Measurements from ENCODE around the gene LDAH. TPM values are rescaled to one million over a fixed set of nuclear protein-coding genes. Genes with fewer than 3 reads are reported as not detected.

The LDAH gene
- total and polyA plus RNA-seq, 3 experiments from 2014 or later: 12.7 to 32.1 (median 31.6) TPM

DNA sequence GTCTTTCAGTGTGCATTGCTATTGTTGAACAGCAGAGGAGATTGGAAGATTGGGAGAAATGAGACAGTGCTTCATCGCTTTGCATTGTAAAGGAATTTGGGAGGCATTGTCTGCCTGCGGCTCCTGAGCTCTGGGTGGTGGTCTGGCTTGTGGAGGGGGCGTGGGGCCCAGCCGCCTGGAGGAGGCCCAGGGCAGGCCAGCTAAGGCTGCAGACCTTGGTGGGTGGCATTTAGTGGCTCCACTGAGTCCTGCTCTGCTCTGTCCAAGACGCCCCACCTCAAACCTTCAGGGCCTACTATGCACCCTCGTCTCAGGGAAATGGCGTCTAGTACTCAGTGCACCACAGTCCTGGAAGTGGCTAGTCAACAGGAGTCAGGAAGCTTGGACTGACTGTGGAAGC lies 166.3 kb downstream of the LDAH start:
- Mint-ChIP-seq H3K27ac (no peak overlapping the region), H3K9me3 (no peaks in the 10 kb centered on the region), H3K4me3 (no peak overlapping the region), H3K27me3 (peaks cover 15 to 40% of the 10 kb centered on the region in 2 donors), H3K4me1 (peaks cover 0 to 8% (median 6%) of the 10 kb centered on the region in 3 donors), H3K36me3 (no peaks in the 10 kb centered on the region)
- no peak overlapping the region for H3K4me3 ChIP-seq (ENCODE audit: low read length)
- H3K36me3 ChIP-seq (ENCODE audit: insufficient read depth, low read length): no peaks in the 10 kb centered on the region
- H3K9me3 ChIP-seq (ENCODE audit: low read length): no peaks in the 10 kb centered on the region
- H3K4me1 ChIP-seq (ENCODE audit: insufficient read depth, low read length): peaks cover 3% of the 10 kb centered on the region
- ChIA-PET CTCF (interaction anchor here (0.9 to 2.4 kb wide), 4 partner anchors 13 to 212 kb away, joined by 3 to 5 read pairs (median 4); no protein-coding TSS in a partner anchor), POLR2A (no interaction called here)
- DNase-seq: no peak
- no peak overlapping the region for H3K27ac ChIP-seq (ENCODE audit: low read depth, low read length)
- H3K27me3 ChIP-seq (ENCODE audit: insufficient read depth, low read length, poor library complexity, severe bottlenecking): peaks cover under 1% of the 10 kb centered on the region

DNA sequence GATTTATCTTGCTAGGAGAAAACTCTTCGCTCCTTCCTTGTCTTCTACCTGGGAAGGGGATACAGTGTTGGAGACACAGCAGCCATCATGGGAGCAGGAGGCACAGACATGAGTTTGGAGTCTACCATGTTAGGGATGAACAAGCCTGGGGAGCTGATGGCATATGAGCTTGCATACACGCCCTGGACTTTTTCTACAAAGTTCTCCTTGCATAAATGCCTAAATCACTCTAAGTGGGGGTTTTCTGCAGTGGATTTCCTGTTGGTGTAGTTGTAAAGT lies 168.4 kb downstream of the LDAH start:
- POLR2A ChIA-PET: interaction anchor here (0.8 kb wide), 1 partner anchor 206 kb away, joined by 3 read pairs; no protein-coding TSS in a partner anchor
- H3K4me3 Mint-ChIP-seq: no peak overlapping the region
- peaks cover 7 to 23% of the 10 kb centered on the region in 2 donors for H3K27me3 Mint-ChIP-seq
- Histone ChIP-seq H3K27ac (ENCODE audit: low read depth, low read length) (no peak overlapping the region), H3K36me3 (ENCODE audit: insufficient read depth, low read length) (no peaks in the 10 kb centered on the region), H3K27me3 (ENCODE audit: insufficient read depth, low read length, poor library complexity, severe bottlenecking) (no peaks in the 10 kb centered on the region), H3K9me3 (ENCODE audit: low read length) (no peaks in the 10 kb centered on the region), H3K4me3 (ENCODE audit: low read length) (no peak overlapping the region), H3K4me1 (ENCODE audit: insufficient read depth, low read length) (peaks cover 17% of the 10 kb centered on the region)
- H3K9me3 Mint-ChIP-seq: no peaks in the 10 kb centered on the region
- no peak for DNase-seq
- CTCF ChIA-PET: interaction anchor here (1.3 to 2.4 kb wide), 4 partner anchors 11 to 309 kb away, joined by 3 to 6 read pairs (median 4); no protein-coding TSS in a partner anchor
- peak overlapping the region in 1 of 8 donors; percentile 76 for H3K27ac Mint-ChIP-seq
- H3K36me3 Mint-ChIP-seq: peaks cover 0 to 3% (median 0%) of the 10 kb centered on the region in 3 donors
- H3K4me1 Mint-ChIP-seq: peaks cover 14 to 25% (median 23%) of the 10 kb centered on the region in 3 donors

DNA sequence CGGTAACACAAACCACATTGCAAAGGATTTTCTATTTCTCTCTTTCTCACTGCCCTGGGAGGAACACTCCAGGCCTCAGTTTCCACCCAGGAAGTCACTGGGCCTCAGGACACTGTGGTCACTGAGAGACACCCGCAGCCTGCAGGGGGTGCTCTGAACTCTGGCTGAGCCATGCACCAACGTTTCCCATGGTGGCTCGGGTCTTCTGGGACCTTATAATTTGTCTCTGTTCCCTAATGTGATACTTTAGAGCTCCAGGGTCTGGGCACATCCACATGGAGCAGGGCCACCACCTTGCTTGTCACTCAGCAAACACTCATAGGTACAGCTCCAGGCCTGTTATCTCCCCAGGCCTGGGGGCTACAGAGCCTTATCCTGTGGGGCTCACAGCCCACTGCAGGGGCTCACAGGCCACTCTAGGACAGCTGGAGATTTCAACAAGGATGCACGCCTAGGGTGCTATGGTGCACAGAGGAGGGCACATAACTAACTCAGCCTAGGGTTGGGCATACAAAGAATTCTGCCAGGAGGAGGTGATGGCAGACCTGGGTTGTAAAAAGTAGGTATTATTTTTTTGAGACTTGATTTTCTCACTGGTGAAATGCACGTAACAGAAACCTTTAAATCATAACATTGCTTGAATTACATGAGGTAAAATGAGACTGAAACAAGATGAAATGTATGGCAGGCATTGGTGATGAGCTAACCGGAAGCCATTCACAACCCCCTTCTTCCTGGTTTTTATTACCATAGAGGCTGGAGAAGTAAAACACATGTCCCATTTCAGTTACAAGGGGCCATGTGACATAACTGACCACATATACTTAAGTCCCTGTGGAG lies 169.0 kb downstream of the LDAH start:
- no peaks in the 10 kb centered on the region for H3K36me3 ChIP-seq (ENCODE audit: insufficient read depth, low read length)
- Mint-ChIP-seq H3K4me3 (peak overlapping the region in 1 of 7 donors; percentile 23), H3K27me3 (peaks cover 4 to 17% of the 10 kb centered on the region in 2 donors), H3K4me1 (peaks cover 19 to 30% (median 28%) of the 10 kb centered on the region in 3 donors), H3K27ac (peak overlapping the region in 2 of 8 donors; percentile 9 to 82), H3K9me3 (no peaks in the 10 kb centered on the region), H3K36me3 (peaks cover 0 to 3% (median 0%) of the 10 kb centered on the region in 3 donors)
- no peaks in the 10 kb centered on the region for H3K27me3 ChIP-seq (ENCODE audit: insufficient read depth, low read length, poor library complexity, severe bottlenecking)
- ChIA-PET CTCF (interaction anchor here (1.3 to 6.3 kb wide), 5 partner anchors 8 to 310 kb away, joined by 3 to 67 read pairs (median 5); no protein-coding TSS in a partner anchor), POLR2A (interaction anchor here (0.8 kb wide), 1 partner anchor 205 kb away, joined by 3 read pairs; no protein-coding TSS in a partner anchor)
- peak in 1 of 5 donors; percentile 7 for DNase-seq
- peaks cover 19% of the 10 kb centered on the region for H3K4me1 ChIP-seq (ENCODE audit: insufficient read depth, low read length)
- H3K4me3 ChIP-seq (ENCODE audit: low read length): no peak overlapping the region
- no peak overlapping the region for H3K27ac ChIP-seq (ENCODE audit: low read depth, low read length)
- no peaks in the 10 kb centered on the region for H3K9me3 ChIP-seq (ENCODE audit: low read length)

DNA sequence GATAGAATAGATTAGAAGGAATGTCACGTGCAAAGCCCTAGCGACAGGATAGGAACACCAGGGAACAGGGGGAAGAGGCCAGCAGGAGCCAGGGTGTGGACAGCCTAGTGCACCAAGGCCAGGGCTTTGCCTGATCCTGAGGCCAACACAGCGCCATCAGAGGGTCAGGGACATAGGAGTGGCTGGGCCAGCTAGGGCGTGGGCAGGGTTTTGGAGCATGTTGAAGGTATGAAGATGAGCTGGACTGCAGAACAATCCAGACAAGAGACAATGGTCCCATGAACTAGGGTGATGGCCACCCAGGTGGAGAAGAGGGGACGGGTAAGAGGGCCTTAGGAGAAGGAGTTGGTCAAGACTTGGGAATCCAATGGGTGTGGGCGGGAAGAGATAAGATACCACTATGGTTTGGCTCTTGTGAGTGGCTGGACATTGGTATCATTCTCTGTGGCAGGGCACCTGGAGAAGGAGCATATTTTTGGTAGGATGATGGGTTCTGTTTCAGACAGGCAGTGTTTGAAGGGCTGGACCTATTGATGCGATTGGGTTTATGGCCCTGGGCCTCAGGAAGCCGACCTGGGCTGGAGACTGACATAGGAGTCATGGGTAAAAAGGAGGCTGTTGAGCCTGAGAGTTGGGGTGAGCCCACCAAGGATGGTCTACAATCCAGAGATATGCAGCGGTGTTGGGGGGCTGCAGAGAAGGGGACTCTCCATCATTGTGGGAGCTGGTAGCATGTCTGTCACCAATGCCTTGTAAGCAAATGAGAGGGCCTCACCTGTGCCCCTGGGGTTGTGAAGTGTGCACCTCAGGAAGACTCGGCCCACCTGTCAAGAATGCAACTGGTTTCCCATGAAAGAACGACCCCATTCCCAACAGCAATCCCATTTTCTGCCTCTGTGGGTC lies 170.0 kb downstream of the LDAH start:
- Mint-ChIP-seq H3K36me3 (peaks cover 0 to 3% (median 0%) of the 10 kb centered on the region in 3 donors), H3K27me3 (peaks cover 4 to 10% of the 10 kb centered on the region in 2 donors), H3K4me3 (peak overlapping the region in 2 of 7 donors; percentile 0 to 37), H3K4me1 (peaks cover 29 to 40% (median 38%) of the 10 kb centered on the region in 3 donors), H3K27ac (peak overlapping the region in 4 of 8 donors; percentile 60 to 93 (median 77)), H3K9me3 (no peaks in the 10 kb centered on the region)
- Histone ChIP-seq H3K4me3 (ENCODE audit: low read length) (no peak overlapping the region), H3K27me3 (ENCODE audit: insufficient read depth, low read length, poor library complexity, severe bottlenecking) (no peaks in the 10 kb centered on the region), H3K4me1 (ENCODE audit: insufficient read depth, low read length) (peaks cover 19% of the 10 kb centered on the region), H3K27ac (ENCODE audit: low read depth, low read length) (no peak overlapping the region), H3K9me3 (ENCODE audit: low read length) (no peaks in the 10 kb centered on the region), H3K36me3 (ENCODE audit: insufficient read depth, low read length) (no peaks in the 10 kb centered on the region)
- peak in 1 of 5 donors; percentile 37 for DNase-seq
- CTCF ChIA-PET: interaction anchor here (2.4 to 6.3 kb wide), 4 partner anchors 9 to 310 kb away, joined by 7 to 67 read pairs (median 43); partner anchors contain the start of gene RHOB
- POLR2A ChIA-PET: interaction anchor here (2.7 kb wide), 1 partner anchor 206 kb away, joined by 43 read pairs; the partner anchor contains the start of gene RHOB

DNA sequence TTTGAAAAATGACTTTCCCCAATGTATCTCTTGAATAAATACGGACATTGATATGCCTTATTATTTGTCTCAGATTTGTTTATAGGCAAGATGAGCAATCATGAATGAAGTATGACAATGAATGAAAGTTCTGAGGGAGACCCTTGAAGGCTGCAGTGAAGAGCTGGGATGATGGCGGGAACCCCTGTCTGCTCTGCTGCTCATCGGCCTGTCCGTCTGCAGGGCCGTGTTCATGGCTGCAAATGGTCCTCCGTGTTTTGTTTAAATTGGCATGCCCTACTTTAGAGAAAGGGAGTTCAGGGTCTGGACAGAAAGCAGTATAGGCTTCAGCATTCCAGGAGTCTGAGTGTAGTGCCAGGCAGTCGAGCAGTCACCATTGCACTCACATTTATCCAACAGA lies 170.8 kb downstream of the LDAH start:
- H3K4me1 Mint-ChIP-seq: peaks cover 30 to 44% (median 38%) of the 10 kb centered on the region in 3 donors
- POLR2A ChIA-PET: interaction anchor here (1.5 to 2.7 kb wide), 3 partner anchors 10 to 205 kb away, joined by 5 to 43 read pairs (median 5); partner anchors contain the start of gene RHOB
- H3K27ac Mint-ChIP-seq: peak overlapping the region in 7 of 8 donors; percentile 43 to 98 (median 87)

DNA sequence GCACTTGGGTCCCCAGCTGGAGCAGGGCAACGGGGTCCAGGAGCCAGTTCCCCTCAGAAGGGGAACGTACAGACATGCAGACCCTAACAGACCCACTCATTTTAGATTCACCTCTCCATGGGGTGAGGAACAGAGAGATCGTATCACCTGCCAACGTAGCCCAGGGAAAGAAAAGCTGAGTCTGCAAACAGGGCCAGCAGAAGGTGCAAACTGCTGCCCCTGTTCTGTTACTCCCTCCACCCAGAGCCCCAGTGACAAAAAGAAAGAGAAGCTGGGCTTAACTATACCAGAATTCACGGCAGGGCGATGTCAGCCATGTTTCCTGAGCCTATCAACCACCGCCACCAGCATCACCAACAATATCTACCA lies 171.2 kb downstream of the LDAH start:
- Histone ChIP-seq H3K27ac (ENCODE audit: low read depth, low read length) (peak overlapping the region; percentile 95), H3K36me3 (ENCODE audit: insufficient read depth, low read length) (no peaks in the 10 kb centered on the region), H3K4me1 (ENCODE audit: insufficient read depth, low read length) (peaks cover 19% of the 10 kb centered on the region), H3K9me3 (ENCODE audit: low read length) (no peaks in the 10 kb centered on the region), H3K4me3 (ENCODE audit: low read length) (peak overlapping the region; percentile 78), H3K27me3 (ENCODE audit: insufficient read depth, low read length, poor library complexity, severe bottlenecking) (no peaks in the 10 kb centered on the region)
- POLR2A ChIA-PET: interaction anchor here (1.0 to 2.7 kb wide), 6 partner anchors 9 to 208 kb away, joined by 4 to 43 read pairs (median 6); partner anchors contain the start of gene RHOB
- H3K27me3 Mint-ChIP-seq: peaks cover 4 to 5% of the 10 kb centered on the region in 2 donors
- no peaks in the 10 kb centered on the region for H3K9me3 Mint-ChIP-seq
- H3K4me1 Mint-ChIP-seq: peaks cover 30 to 44% (median 38%) of the 10 kb centered on the region in 3 donors
- H3K36me3 Mint-ChIP-seq: peaks cover 0 to 6% (median 0%) of the 10 kb centered on the region in 3 donors
- peak overlapping the region; percentile 75 to 90 (median 86) for H3K4me3 Mint-ChIP-seq
- CTCF ChIA-PET: interaction anchor here (0.7 to 6.3 kb wide), 28 partner anchors 10 to 1304 kb away, joined by 3 to 67 read pairs (median 4); partner anchors contain the start of genes GDF7, LDAH and RHOB
- no peak for DNase-seq
- H3K27ac Mint-ChIP-seq: peak overlapping the region; percentile 87 to 98 (median 96)

More for the DNA sequence above, 170.8 kb downstream of the LDAH start:
- peaks cover 0 to 5% (median 0%) of the 10 kb centered on the region in 3 donors for H3K36me3 Mint-ChIP-seq
- Histone ChIP-seq H3K27ac (ENCODE audit: low read depth, low read length) (no peak overlapping the region), H3K36me3 (ENCODE audit: insufficient read depth, low read length) (no peaks in the 10 kb centered on the region), H3K9me3 (ENCODE audit: low read length) (no peaks in the 10 kb centered on the region), H3K4me3 (ENCODE audit: low read length) (no peak overlapping the region), H3K4me1 (ENCODE audit: insufficient read depth, low read length) (peaks cover 19% of the 10 kb centered on the region), H3K27me3 (ENCODE audit: insufficient read depth, low read length, poor library complexity, severe bottlenecking) (no peaks in the 10 kb centered on the region)
- CTCF ChIA-PET: interaction anchor here (1.1 to 6.3 kb wide), 14 partner anchors 10 to 311 kb away, joined by 3 to 67 read pairs (median 10); partner anchors contain the start of genes GDF7, LDAH and RHOB
- no peaks in the 10 kb centered on the region for H3K9me3 Mint-ChIP-seq
- H3K4me3 Mint-ChIP-seq: peak overlapping the region; percentile 9 to 88 (median 54)
- peaks cover 4 to 7% of the 10 kb centered on the region in 2 donors for H3K27me3 Mint-ChIP-seq
- DNase-seq: peak in 1 of 5 donors; percentile 8
